GM12892 (cell line): ENCODE measurements around the gene MAPKAPK5.

Experiments
- POLR2A ChIP-seq: IDR thresholded peaks from 2 replicates; pipeline ENCODE4 v1.6.1; 2011; ENCODE audit warnings: low read depth, low read length, control low read depth
- TAF1 ChIP-seq: IDR thresholded peaks from 2 replicates; pipeline ENCODE4 v1.6.1; 2011; ENCODE audit warnings: low read depth, mild to moderate bottlenecking, control low read depth, low read length, borderline replicate concordance

GRCh38 chr12:111901182-111901581 lies 59.2 kb downstream of the MAPKAPK5 start:
- no peak for TF ChIP-seq TAF1
- no peak for TF ChIP-seq POLR2A
